ENCODE results near the gene DMKN.
"Not testable (repeated sequence)": the region's sequence is repeated elsewhere in the genome, so short reads cannot be mapped to it uniquely, and the experiment has no call there.

DMKN gene

GRCh38 chr19:35466259-35466658 lies 47.2 kb downstream of the DMKN start:
- Histone ChIP-seq H3K4me3 (ENCODE audit: insufficient read length, low read depth) (no peak overlapping the region), H3K36me3 (ENCODE audit: insufficient read depth, insufficient read length, low read length) (no peaks in the 10 kb centered on the region), H3K9ac (ENCODE audit: insufficient read length, low read depth) (no peak overlapping the region), H3K9me3 (ENCODE audit: insufficient read depth, low read length) (no peaks in the 10 kb centered on the region), H3K4me1 (ENCODE audit: insufficient read depth, insufficient read length) (no peaks in the 10 kb centered on the region), H3K27me3 (ENCODE audit: insufficient read depth, insufficient read length) (no peaks in the 10 kb centered on the region)
- TF ChIP-seq YY1 (IDR thresholded peaks at IDR 0.05; ENCODE audit: insufficient read depth, insufficient read length) (no peak), ZNF274 (IDR thresholded peaks at IDR 0.05; ENCODE audit: low read depth, low read length) (no peak), SUZ12 (IDR thresholded peaks at IDR 0.05; ENCODE audit: extremely low read depth, insufficient read depth, insufficient read length) (no peak)
- no peak for DNase-seq (ENCODE audit: low read depth, low spot score)

GRCh38 chr19:35462956-35463355 lies 50.5 kb downstream of the DMKN start:
- DNase-seq (ENCODE audit: low read depth, low spot score); H3K4me1 ChIP-seq (ENCODE audit: insufficient read depth, insufficient read length); H3K4me3 ChIP-seq (ENCODE audit: insufficient read length, low read depth); H3K9ac ChIP-seq (ENCODE audit: insufficient read length, low read depth); H3K36me3 ChIP-seq (ENCODE audit: insufficient read depth, insufficient read length, low read length); H3K27me3 ChIP-seq (ENCODE audit: insufficient read depth, insufficient read length); H3K9me3 ChIP-seq (ENCODE audit: insufficient read depth, low read length): not testable (repeated sequence)

DNA sequence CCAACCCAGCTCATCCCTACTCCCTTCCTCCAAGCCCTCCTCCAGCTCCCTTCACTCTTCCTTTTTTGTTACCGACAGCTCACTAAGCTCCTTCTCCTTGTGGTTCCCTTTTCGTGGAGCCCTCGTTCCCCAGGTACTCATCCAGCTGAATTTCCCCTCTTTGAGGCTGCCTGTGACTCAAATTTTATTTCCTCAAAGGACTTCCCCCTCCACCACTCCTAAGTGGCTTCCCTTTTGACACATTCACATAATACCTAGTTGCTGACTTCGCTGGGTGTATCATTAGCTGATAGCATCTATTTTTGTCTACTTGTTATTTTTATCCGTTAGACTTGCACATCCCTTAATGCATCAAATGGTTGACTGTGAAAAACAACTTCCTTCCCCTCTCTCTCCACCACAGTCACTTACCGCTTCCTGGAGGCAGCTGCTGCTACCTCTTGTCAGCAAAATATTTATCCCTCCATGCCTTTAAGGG lies 50.9 kb downstream of the DMKN start:
- Histone ChIP-seq H3K4me3 (ENCODE audit: insufficient read length, low read depth) (no peak overlapping the region), H3K27me3 (ENCODE audit: insufficient read depth, insufficient read length) (no peaks in the 10 kb centered on the region), H3K9me3 (ENCODE audit: insufficient read depth, low read length) (no peaks in the 10 kb centered on the region), H3K9ac (ENCODE audit: insufficient read length, low read depth) (no peak overlapping the region), H3K36me3 (ENCODE audit: insufficient read depth, insufficient read length, low read length) (no peaks in the 10 kb centered on the region), H3K4me1 (ENCODE audit: insufficient read depth, insufficient read length) (peaks cover 5% of the 10 kb centered on the region)
- DNase-seq (ENCODE audit: low read depth, low spot score): no peak
- no peak for TF ChIP-seq ZNF274 (IDR thresholded peaks at IDR 0.05; ENCODE audit: low read depth, low read length)
- TF ChIP-seq YY1 (IDR thresholded peaks at IDR 0.05; ENCODE audit: insufficient read depth, insufficient read length): no peak
- no peak for TF ChIP-seq SUZ12 (IDR thresholded peaks at IDR 0.05; ENCODE audit: extremely low read depth, insufficient read depth, insufficient read length)

DNA sequence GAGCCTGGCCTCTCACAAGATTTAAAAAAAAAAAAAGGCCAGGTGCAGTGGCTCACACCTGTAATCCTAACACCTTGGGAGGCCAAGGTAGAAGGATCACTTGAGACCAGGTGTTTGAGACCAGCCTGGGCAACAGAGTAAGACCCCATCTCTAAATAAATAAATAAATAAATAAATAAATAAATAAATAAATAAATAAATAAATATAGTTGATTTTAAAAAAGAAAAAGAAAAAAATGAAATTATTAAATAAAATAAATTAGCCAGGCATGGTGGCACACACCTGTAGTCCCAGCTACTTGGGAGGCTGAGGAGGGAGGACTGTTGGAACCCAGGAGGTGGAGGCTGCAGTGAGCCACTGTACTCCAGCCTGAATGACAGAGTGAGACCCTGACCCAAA lies 51.7 kb downstream of the DMKN start:
- not testable (repeated sequence) for H3K4me3 ChIP-seq (ENCODE audit: insufficient read length, low read depth); H3K27me3 ChIP-seq (ENCODE audit: insufficient read depth, insufficient read length); H3K9ac ChIP-seq (ENCODE audit: insufficient read length, low read depth); DNase-seq (ENCODE audit: low read depth, low spot score); H3K36me3 ChIP-seq (ENCODE audit: insufficient read depth, insufficient read length, low read length); H3K9me3 ChIP-seq (ENCODE audit: insufficient read depth, low read length); H3K4me1 ChIP-seq (ENCODE audit: insufficient read depth, insufficient read length)

GRCh38 chr19:35461060-35461459 lies 52.4 kb downstream of the DMKN start:
- no peak for DNase-seq (ENCODE audit: low read depth, low spot score)
- H3K9me3 ChIP-seq (ENCODE audit: insufficient read depth, low read length): no peaks in the 10 kb centered on the region
- H3K27me3 ChIP-seq (ENCODE audit: insufficient read depth, insufficient read length): no peaks in the 10 kb centered on the region
- H3K4me1 ChIP-seq (ENCODE audit: insufficient read depth, insufficient read length): peaks cover 5% of the 10 kb centered on the region
- H3K9ac ChIP-seq (ENCODE audit: insufficient read length, low read depth): no peak overlapping the region
- H3K4me3 ChIP-seq (ENCODE audit: insufficient read length, low read depth): no peak overlapping the region
- TF ChIP-seq YY1 (IDR thresholded peaks at IDR 0.05; ENCODE audit: insufficient read depth, insufficient read length): no peak
- no peak for TF ChIP-seq SUZ12 (IDR thresholded peaks at IDR 0.05; ENCODE audit: extremely low read depth, insufficient read depth, insufficient read length)
- no peak for TF ChIP-seq ZNF274 (IDR thresholded peaks at IDR 0.05; ENCODE audit: low read depth, low read length)
- no peaks in the 10 kb centered on the region for H3K36me3 ChIP-seq (ENCODE audit: insufficient read depth, insufficient read length, low read length)

DNA sequence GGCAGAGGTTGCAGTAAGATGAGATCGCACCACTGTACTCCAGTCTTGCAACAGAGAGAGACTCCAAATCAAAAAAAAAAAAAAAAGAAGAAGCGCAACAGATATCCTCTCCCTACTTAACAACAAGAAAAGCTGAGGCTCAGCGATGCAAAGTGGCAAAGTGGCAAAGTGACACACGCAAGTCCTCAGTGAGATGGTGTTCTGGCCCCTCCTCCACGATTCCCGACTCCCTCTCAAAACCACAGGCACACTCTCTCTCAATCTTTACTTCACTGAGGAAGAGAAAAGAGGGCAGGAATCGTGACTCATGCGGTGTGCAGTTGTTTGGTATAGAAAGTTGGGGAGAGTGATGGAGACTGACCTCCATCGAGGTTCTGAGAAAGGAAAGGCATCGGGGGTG lies 52.8 kb downstream of the DMKN start:
- H3K4me1 ChIP-seq (ENCODE audit: insufficient read depth, insufficient read length): peaks cover 5% of the 10 kb centered on the region
- TF ChIP-seq SUZ12 (IDR thresholded peaks at IDR 0.05; ENCODE audit: extremely low read depth, insufficient read depth, insufficient read length): no peak
- TF ChIP-seq ZNF274 (IDR thresholded peaks at IDR 0.05; ENCODE audit: low read depth, low read length): no peak
- no peak for TF ChIP-seq YY1 (IDR thresholded peaks at IDR 0.05; ENCODE audit: insufficient read depth, insufficient read length)
- no peak for DNase-seq (ENCODE audit: low read depth, low spot score)
- H3K27me3 ChIP-seq (ENCODE audit: insufficient read depth, insufficient read length): no peaks in the 10 kb centered on the region
- no peaks in the 10 kb centered on the region for H3K9me3 ChIP-seq (ENCODE audit: insufficient read depth, low read length)
- H3K4me3 ChIP-seq (ENCODE audit: insufficient read length, low read depth): no peak overlapping the region
- H3K36me3 ChIP-seq (ENCODE audit: insufficient read depth, insufficient read length, low read length): no peaks in the 10 kb centered on the region
- no peak overlapping the region for H3K9ac ChIP-seq (ENCODE audit: insufficient read length, low read depth)

- DNase-seq (ENCODE audit: low read depth, low spot score): no peak
- no peak overlapping the region for H3K4me3 ChIP-seq (ENCODE audit: insufficient read length, low read depth)
- no peaks in the 10 kb centered on the region for H3K9me3 ChIP-seq (ENCODE audit: insufficient read depth, low read length)
- H3K9ac ChIP-seq (ENCODE audit: insufficient read length, low read depth): no peak overlapping the region
- peaks cover 5% of the 10 kb centered on the region for H3K4me1 ChIP-seq (ENCODE audit: insufficient read depth, insufficient read length)
- TF ChIP-seq SUZ12 (IDR thresholded peaks at IDR 0.05; ENCODE audit: extremely low read depth, insufficient read depth, insufficient read length) (no peak), ZNF274 (IDR thresholded peaks at IDR 0.05; ENCODE audit: low read depth, low read length) (no peak), YY1 (IDR thresholded peaks at IDR 0.05; ENCODE audit: insufficient read depth, insufficient read length) (no peak)
- H3K27me3 ChIP-seq (ENCODE audit: insufficient read depth, insufficient read length): no peaks in the 10 kb centered on the region
- no peaks in the 10 kb centered on the region for H3K36me3 ChIP-seq (ENCODE audit: insufficient read depth, insufficient read length, low read length)
These were observed 53.9 kb downstream of the DMKN start for GRCh38 chr19:35459414-35460082.
